NCI-H526 treated with DMSO at 0.1 percent for 48 hours (cell line): ENCODE results near the gene HADHB.
A peak's percentile ranks its signal among the peaks of the same experiment; 100 is the strongest.
"Not testable (repeated sequence)": the region's sequence is repeated elsewhere in the genome, so short reads cannot be mapped to it uniquely, and the experiment has no call there.

Source experiments
- DNase-seq: peaks from one replicate; lab custom pipeline; 2025; lab: John Stamatoyannopoulos, UW

Gene HADHB

GRCh38 chr2:26245231-26245732 is 543 bp downstream of the HADHB start:
- DNase-seq = peak; percentile 38

- DNase-seq = no peak
Observed at GRCh38 chr2:26245810-26246209, 1.1 kb downstream of the HADHB start.

GRCh38 chr2:26246818-26247217 is 2.1 kb downstream of the HADHB start:
- DNase-seq = no peak

- no peak for DNase-seq
Observed at GRCh38 chr2:26249625-26250024, 4.9 kb downstream of the HADHB start.

- DNase-seq = no peak
Observed at GRCh38 chr2:26251893-26252292, 7.2 kb downstream of the HADHB start.

GRCh38 chr2:26255759-26256384 is 11.1 kb downstream of the HADHB start:
- no peak for DNase-seq

- DNase-seq = not testable (repeated sequence)
Observed at GRCh38 chr2:26258836-26259235, 14.1 kb downstream of the HADHB start.

- DNase-seq = no peak
Observed at GRCh38 chr2:26268213-26268612, 23.5 kb downstream of the HADHB start.

GRCh38 chr2:26268670-26269385 is 24.1 kb downstream of the HADHB start:
- DNase-seq = not testable (repeated sequence)

- no peak for DNase-seq
Observed at GRCh38 chr2:26269571-26270158, 24.9 kb downstream of the HADHB start.

- no peak for DNase-seq
Observed at GRCh38 chr2:26270373-26270772, 25.6 kb downstream of the HADHB start.

GRCh38 chr2:26273501-26273900 is 28.8 kb downstream of the HADHB start:
- no peak for DNase-seq

GRCh38 chr2:26274058-26274613 is 29.4 kb downstream of the HADHB start:
- DNase-seq = no peak

GRCh38 chr2:26276484-26277227 is 31.9 kb downstream of the HADHB start:
- no peak for DNase-seq

- no peak for DNase-seq
Observed at GRCh38 chr2:26279886-26280285, 35.1 kb downstream of the HADHB start.

GRCh38 chr2:26281226-26281625 is 36.5 kb downstream of the HADHB start:
- no peak for DNase-seq

GRCh38 chr2:26283606-26284005 is 38.9 kb downstream of the HADHB start:
- DNase-seq = no peak

GRCh38 chr2:26284132-26284531 is 39.4 kb downstream of the HADHB start:
- DNase-seq = no peak

GRCh38 chr2:26285931-26286330 is 41.2 kb downstream of the HADHB start:
- DNase-seq = no peak

- no peak for DNase-seq
Observed at GRCh38 chr2:26290001-26290400, 45.3 kb downstream of the HADHB start.

GRCh38 chr2:26292646-26293045 is 47.9 kb downstream of the HADHB start:
- DNase-seq = no peak

- DNase-seq = no peak
Observed at GRCh38 chr2:26295511-26295910, 50.8 kb downstream of the HADHB start.
